ENCODE results near the gene FBXO33.

Gene FBXO33

GRCh38 chr14:39425947-39426346 is 6.3 kb downstream of the FBXO33 start:
- Histone ChIP-seq H3K9ac (ENCODE audit: low read length) (no peak overlapping the region), H3K4me3 (ENCODE audit: low read length) (no peak overlapping the region), H3K36me3 (ENCODE audit: control insufficient read depth, insufficient read depth, low read length) (no peaks in the 10 kb centered on the region), H3K27me3 (ENCODE audit: control insufficient read depth, insufficient read depth, low read length) (no peaks in the 10 kb centered on the region), H3K27ac (ENCODE audit: low read depth, low read length) (no peak overlapping the region), H3K4me1 (ENCODE audit: control insufficient read depth, insufficient read depth, low read length) (no peaks in the 10 kb centered on the region)

- Histone ChIP-seq H3K4me3 (ENCODE audit: low read length) (no peak overlapping the region), H3K4me1 (ENCODE audit: control insufficient read depth, insufficient read depth, low read length) (no peaks in the 10 kb centered on the region), H3K27ac (ENCODE audit: low read depth, low read length) (no peak overlapping the region)
Observed at GRCh38 chr14:39423793-39424192, 8.4 kb downstream of the FBXO33 start.

GRCh38 chr14:39422243-39422642 is 10.0 kb downstream of the FBXO33 start:
- Histone ChIP-seq H3K4me3 (ENCODE audit: low read length) (no peak overlapping the region), H3K27ac (ENCODE audit: low read depth, low read length) (no peak overlapping the region), H3K9ac (ENCODE audit: low read length) (no peak overlapping the region), H3K4me1 (ENCODE audit: control insufficient read depth, insufficient read depth, low read length) (no peaks in the 10 kb centered on the region), H3K27me3 (ENCODE audit: control insufficient read depth, insufficient read depth, low read length) (no peaks in the 10 kb centered on the region), H3K36me3 (ENCODE audit: control insufficient read depth, insufficient read depth, low read length) (no peaks in the 10 kb centered on the region)

More at GRCh38 chr14:39423793-39424192, 8.4 kb downstream of the FBXO33 start:
- Histone ChIP-seq H3K27me3 (ENCODE audit: control insufficient read depth, insufficient read depth, low read length) (no peaks in the 10 kb centered on the region), H3K36me3 (ENCODE audit: control insufficient read depth, insufficient read depth, low read length) (no peaks in the 10 kb centered on the region), H3K9ac (ENCODE audit: low read length) (no peak overlapping the region)

- Histone ChIP-seq H3K36me3 (ENCODE audit: control insufficient read depth, insufficient read depth, low read length) (no peaks in the 10 kb centered on the region), H3K4me1 (ENCODE audit: control insufficient read depth, insufficient read depth, low read length) (no peaks in the 10 kb centered on the region), H3K4me3 (ENCODE audit: low read length) (no peak overlapping the region), H3K27me3 (ENCODE audit: control insufficient read depth, insufficient read depth, low read length) (no peaks in the 10 kb centered on the region), H3K27ac (ENCODE audit: low read depth, low read length) (no peak overlapping the region), H3K9ac (ENCODE audit: low read length) (no peak overlapping the region)
Observed at GRCh38 chr14:39419272-39419671, 13.0 kb downstream of the FBXO33 start.

- Histone ChIP-seq H3K9ac (ENCODE audit: low read length) (no peak overlapping the region), H3K27ac (ENCODE audit: low read depth, low read length) (no peak overlapping the region), H3K27me3 (ENCODE audit: control insufficient read depth, insufficient read depth, low read length) (no peaks in the 10 kb centered on the region), H3K36me3 (ENCODE audit: control insufficient read depth, insufficient read depth, low read length) (no peaks in the 10 kb centered on the region), H3K4me3 (ENCODE audit: low read length) (no peak overlapping the region), H3K4me1 (ENCODE audit: control insufficient read depth, insufficient read depth, low read length) (no peaks in the 10 kb centered on the region)
Observed at GRCh38 chr14:39417014-39417413, 15.2 kb downstream of the FBXO33 start.

- Histone ChIP-seq H3K36me3 (ENCODE audit: control insufficient read depth, insufficient read depth, low read length) (no peaks in the 10 kb centered on the region), H3K27ac (ENCODE audit: low read depth, low read length) (no peak overlapping the region), H3K27me3 (ENCODE audit: control insufficient read depth, insufficient read depth, low read length) (no peaks in the 10 kb centered on the region), H3K4me1 (ENCODE audit: control insufficient read depth, insufficient read depth, low read length) (no peaks in the 10 kb centered on the region), H3K4me3 (ENCODE audit: low read length) (no peak overlapping the region), H3K9ac (ENCODE audit: low read length) (no peak overlapping the region)
Observed at GRCh38 chr14:39416072-39416471, 16.2 kb downstream of the FBXO33 start.

GRCh38 chr14:39406560-39406959 is 25.7 kb downstream of the FBXO33 start:
- Histone ChIP-seq H3K27me3 (ENCODE audit: control insufficient read depth, insufficient read depth, low read length) (no peaks in the 10 kb centered on the region), H3K4me3 (ENCODE audit: low read length) (no peak overlapping the region), H3K9ac (ENCODE audit: low read length) (no peak overlapping the region), H3K36me3 (ENCODE audit: control insufficient read depth, insufficient read depth, low read length) (no peaks in the 10 kb centered on the region), H3K4me1 (ENCODE audit: control insufficient read depth, insufficient read depth, low read length) (no peaks in the 10 kb centered on the region), H3K27ac (ENCODE audit: low read depth, low read length) (no peak overlapping the region)

- Histone ChIP-seq H3K4me3 (ENCODE audit: low read length) (no peak overlapping the region), H3K9ac (ENCODE audit: low read length) (no peak overlapping the region), H3K27me3 (ENCODE audit: control insufficient read depth, insufficient read depth, low read length) (no peaks in the 10 kb centered on the region), H3K4me1 (ENCODE audit: control insufficient read depth, insufficient read depth, low read length) (no peaks in the 10 kb centered on the region), H3K27ac (ENCODE audit: low read depth, low read length) (no peak overlapping the region), H3K36me3 (ENCODE audit: control insufficient read depth, insufficient read depth, low read length) (peaks cover 9% of the 10 kb centered on the region)
Observed at GRCh38 chr14:39398382-39398781, 33.9 kb downstream of the FBXO33 start.

- no peak overlapping the region for H3K27ac ChIP-seq (ENCODE audit: low read depth, low read length)
Observed at GRCh38 chr14:39396448-39396847, 35.8 kb downstream of the FBXO33 start.

GRCh38 chr14:39395555-39396254 is 36.5 kb downstream of the FBXO33 start:
- no peak overlapping the region for H3K4me3 ChIP-seq (ENCODE audit: low read length)
- no peak overlapping the region for H3K9ac ChIP-seq (ENCODE audit: low read length)
- H3K36me3 ChIP-seq (ENCODE audit: control insufficient read depth, insufficient read depth, low read length): peaks cover 6% of the 10 kb centered on the region
- no peaks in the 10 kb centered on the region for H3K27me3 ChIP-seq (ENCODE audit: control insufficient read depth, insufficient read depth, low read length)
- H3K27ac ChIP-seq (ENCODE audit: low read depth, low read length): no peak overlapping the region
- H3K4me1 ChIP-seq (ENCODE audit: control insufficient read depth, insufficient read depth, low read length): no peaks in the 10 kb centered on the region

More at GRCh38 chr14:39396448-39396847, 35.8 kb downstream of the FBXO33 start:
- Histone ChIP-seq H3K4me1 (ENCODE audit: control insufficient read depth, insufficient read depth, low read length) (no peaks in the 10 kb centered on the region), H3K4me3 (ENCODE audit: low read length) (no peak overlapping the region), H3K27me3 (ENCODE audit: control insufficient read depth, insufficient read depth, low read length) (no peaks in the 10 kb centered on the region), H3K9ac (ENCODE audit: low read length) (no peak overlapping the region), H3K36me3 (ENCODE audit: control insufficient read depth, insufficient read depth, low read length) (peaks cover 8% of the 10 kb centered on the region)

GRCh38 chr14:39393289-39393688 is 38.9 kb downstream of the FBXO33 start:
- H3K27me3 ChIP-seq (ENCODE audit: control insufficient read depth, insufficient read depth, low read length): no peaks in the 10 kb centered on the region
- H3K36me3 ChIP-seq (ENCODE audit: control insufficient read depth, insufficient read depth, low read length): no peaks in the 10 kb centered on the region
- H3K4me1 ChIP-seq (ENCODE audit: control insufficient read depth, insufficient read depth, low read length): no peaks in the 10 kb centered on the region
- no peak overlapping the region for H3K27ac ChIP-seq (ENCODE audit: low read depth, low read length)
- no peak overlapping the region for H3K4me3 ChIP-seq (ENCODE audit: low read length)
- no peak overlapping the region for H3K9ac ChIP-seq (ENCODE audit: low read length)

GRCh38 chr14:39384177-39384576 is 48.1 kb downstream of the FBXO33 start:
- Histone ChIP-seq H3K4me3 (ENCODE audit: low read length) (no peak overlapping the region), H3K4me1 (ENCODE audit: control insufficient read depth, insufficient read depth, low read length) (no peaks in the 10 kb centered on the region), H3K27me3 (ENCODE audit: control insufficient read depth, insufficient read depth, low read length) (no peaks in the 10 kb centered on the region), H3K9ac (ENCODE audit: low read length) (no peak overlapping the region), H3K36me3 (ENCODE audit: control insufficient read depth, insufficient read depth, low read length) (no peaks in the 10 kb centered on the region), H3K27ac (ENCODE audit: low read depth, low read length) (no peak overlapping the region)

- no peaks in the 10 kb centered on the region for H3K27me3 ChIP-seq (ENCODE audit: control insufficient read depth, insufficient read depth, low read length)
- H3K4me3 ChIP-seq (ENCODE audit: low read length): no peak overlapping the region
- H3K9ac ChIP-seq (ENCODE audit: low read length): no peak overlapping the region
- H3K36me3 ChIP-seq (ENCODE audit: control insufficient read depth, insufficient read depth, low read length): no peaks in the 10 kb centered on the region
- H3K27ac ChIP-seq (ENCODE audit: low read depth, low read length): no peak overlapping the region
- no peaks in the 10 kb centered on the region for H3K4me1 ChIP-seq (ENCODE audit: control insufficient read depth, insufficient read depth, low read length)
Observed at GRCh38 chr14:39383741-39384140, 48.5 kb downstream of the FBXO33 start.
